HG02588 (cell line): ENCODE data around the gene PSME3IP1.

Experiments
- ATAC-seq: cut with Tn5 transposase; IDR thresholded peaks from one replicate; pipeline ENCODE4 v1.9.1; 2021; ENCODE audit warnings: mild to moderate bottlenecking, moderate library complexity; ENCODE audit not compliant: unreplicated experiment

The PSME3IP1 gene

DNA sequence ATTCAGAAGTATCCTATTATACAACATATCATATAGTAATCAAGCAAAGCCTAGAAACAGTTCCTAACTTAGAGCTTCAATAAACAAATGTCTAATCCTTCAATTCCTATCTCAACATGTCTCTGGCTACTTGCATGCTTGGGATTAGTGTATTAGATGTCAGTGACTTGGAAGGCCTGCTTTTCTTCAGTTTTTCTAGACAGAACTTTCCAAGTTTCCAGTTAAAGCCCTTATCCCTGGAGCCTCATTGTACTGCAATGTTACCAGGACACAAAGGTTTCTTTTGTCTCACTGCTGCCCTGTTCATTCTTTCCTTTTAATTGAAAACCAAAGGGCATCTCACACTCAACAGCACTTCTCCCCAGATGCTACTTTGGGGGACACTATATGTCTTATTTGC, 16.5 kb downstream of the PSME3IP1 start:
- ATAC-seq, result no peak

GRCh38 chr16:57167953-57168352, 17.9 kb downstream of the PSME3IP1 start:
- no peak for ATAC-seq

DNA sequence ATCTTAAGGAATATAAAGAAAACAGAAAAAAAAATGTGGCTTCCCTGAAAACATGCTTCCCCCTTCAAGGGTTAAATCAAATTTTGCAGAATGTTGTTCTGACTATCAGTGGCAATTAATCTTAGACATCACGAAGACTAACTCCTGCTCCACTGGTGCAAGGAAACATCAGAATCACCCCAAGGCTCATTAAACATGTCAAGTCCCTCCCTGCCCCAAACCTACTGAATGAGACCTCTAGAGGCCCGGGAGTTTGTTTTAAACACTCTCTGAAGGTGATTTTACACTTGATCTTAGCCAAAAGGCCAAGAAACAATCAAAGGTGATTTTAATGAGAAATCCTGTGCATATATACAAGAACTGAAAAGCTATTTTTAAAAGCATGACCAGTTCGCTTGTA, 18.3 kb downstream of the PSME3IP1 start:
- no peak for ATAC-seq

- no peak for ATAC-seq
Observed at GRCh38 chr16:57166951-57167350, 18.9 kb downstream of the PSME3IP1 start.

GRCh38 chr16:57166451-57166850, 19.4 kb downstream of the PSME3IP1 start:
- no peak for ATAC-seq

- no peak for ATAC-seq
Observed at GRCh38 chr16:57165938-57166337, 19.9 kb downstream of the PSME3IP1 start.

DNA sequence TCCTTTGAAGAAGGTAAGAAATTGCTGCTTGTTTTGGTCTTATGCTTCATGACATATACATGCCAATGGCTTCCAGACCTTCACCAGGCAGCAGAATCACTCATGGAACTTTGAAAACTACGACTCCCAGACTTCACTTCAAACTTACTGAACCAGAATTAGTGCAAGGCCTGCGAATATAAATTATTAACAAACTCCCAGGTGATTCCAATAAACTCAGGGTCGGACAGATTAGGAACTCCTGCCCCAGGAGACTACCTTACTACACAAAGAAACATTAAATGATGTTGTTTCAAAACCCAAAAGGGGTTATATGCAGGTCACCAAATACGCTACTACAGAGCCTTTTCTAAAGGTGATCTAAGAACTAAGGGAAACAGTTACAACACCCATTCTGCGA, 20.4 kb downstream of the PSME3IP1 start:
- ATAC-seq, result no peak

DNA sequence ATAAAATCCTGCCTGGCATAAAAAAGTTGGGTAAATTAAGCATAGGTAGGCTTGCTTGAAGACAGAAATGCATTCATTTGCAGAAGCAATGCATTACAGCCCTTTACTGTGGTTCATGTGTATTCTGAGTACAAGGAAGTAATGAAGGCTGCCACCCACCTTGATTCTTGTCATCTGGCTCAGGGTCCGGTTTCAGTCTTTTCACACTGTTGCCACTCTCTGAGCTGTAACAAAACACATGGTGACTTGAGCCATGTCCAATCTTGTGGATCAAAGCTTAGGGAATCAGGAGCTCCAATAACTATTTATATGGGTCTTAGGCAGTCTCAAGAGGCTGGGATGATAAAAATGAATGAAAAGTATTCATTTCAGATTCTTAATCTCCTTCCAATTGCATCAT, 22.0 kb downstream of the PSME3IP1 start:
- no peak for ATAC-seq

- ATAC-seq, result no peak
Observed at GRCh38 chr16:57159447-57159846, 26.4 kb downstream of the PSME3IP1 start.

DNA sequence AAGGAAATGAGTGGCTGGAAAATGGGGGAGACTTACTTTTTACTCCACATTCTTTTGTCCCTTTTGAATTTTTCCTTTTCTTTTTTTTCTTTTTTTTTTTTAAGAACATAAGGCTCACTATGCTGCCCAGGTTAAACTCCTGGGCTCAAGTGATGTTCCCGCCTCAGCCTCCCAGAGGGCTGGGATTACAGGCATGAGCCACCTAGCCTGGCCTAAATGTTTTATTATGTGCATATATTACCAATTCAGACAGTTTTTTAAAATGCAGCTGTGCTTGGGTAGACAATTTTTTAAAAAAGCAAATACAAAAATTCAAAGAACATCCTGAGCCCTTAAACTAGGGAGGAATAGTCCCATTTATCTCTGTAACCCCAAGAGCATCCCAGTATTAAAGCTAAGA, 28.3 kb downstream of the PSME3IP1 start:
- ATAC-seq, result no peak

- ATAC-seq, result no peak
Observed at GRCh38 chr16:57156351-57156703, 29.5 kb downstream of the PSME3IP1 start.

- ATAC-seq, result no peak
Observed at GRCh38 chr16:57155702-57156350, 30.0 kb downstream of the PSME3IP1 start.

GRCh38 chr16:57153841-57154240, 32.0 kb downstream of the PSME3IP1 start:
- no peak for ATAC-seq

DNA sequence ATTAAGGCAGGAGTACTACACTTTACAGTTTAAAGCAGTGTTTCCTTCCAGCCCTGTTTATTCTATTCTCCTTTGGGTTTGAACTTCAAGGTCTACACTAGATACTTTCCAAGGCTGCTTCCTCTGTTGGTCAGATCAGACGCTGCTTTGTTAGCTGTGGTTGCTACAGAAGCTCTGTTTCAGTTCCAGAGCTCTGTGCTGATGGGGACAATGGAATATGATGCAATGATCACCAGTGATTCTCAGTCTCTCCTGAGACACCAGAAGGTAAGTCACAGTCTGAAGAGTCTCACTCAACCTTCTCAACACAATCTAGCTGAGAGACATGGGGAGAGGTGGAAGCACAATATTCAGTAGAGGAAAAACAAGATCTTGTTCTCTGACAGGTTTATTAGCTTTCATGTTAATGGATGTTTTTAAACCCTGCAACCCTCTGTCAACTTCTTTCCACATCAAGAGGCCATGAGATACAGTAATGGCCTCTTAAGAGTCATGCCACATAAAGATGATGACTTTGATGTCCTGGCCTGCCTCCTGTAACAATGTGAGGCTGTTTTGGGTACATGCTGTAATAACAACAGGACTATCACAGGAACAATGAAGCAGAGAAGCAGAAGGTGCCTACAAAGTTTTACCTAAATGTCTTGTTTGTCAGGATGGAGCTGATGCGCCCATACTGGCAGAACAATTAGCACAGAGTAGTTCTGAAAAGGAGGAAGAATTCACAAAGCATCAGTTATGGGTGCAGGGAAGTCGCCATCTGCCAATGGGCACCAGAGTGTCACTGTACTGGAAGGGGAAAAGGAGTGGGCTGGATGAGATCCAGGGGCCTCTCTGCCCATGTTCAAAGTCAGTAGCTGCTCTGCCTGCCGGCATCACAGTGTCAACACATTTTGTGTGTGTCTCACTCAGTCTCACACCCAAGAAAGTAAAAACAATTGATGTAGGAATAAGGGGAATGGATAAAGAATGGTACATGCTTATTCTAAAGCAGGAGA, 33.4 kb downstream of the PSME3IP1 start:
- no peak for ATAC-seq

DNA sequence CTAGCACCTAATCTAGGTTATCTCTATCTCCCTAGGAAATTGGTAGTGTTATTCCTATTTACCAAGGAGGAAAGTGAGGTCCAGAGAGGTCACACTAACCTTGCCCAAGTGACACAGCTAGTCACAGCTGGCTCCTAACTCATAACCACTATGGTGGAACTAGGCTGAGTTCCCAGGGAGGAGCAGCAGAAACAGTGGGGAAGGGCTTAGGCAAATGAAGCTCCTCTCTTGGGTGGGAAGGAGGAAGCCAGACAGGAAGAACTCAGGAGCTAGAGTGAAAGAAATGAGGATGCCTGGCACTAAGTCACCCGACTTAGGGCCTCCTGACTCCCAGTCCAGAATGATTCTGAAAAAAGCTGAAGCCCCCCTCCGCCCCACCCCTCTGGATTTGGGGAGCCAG, 34.5 kb downstream of the PSME3IP1 start:
- ATAC-seq, result no peak

- ATAC-seq, result no peak
Observed at GRCh38 chr16:57150682-57151330, 35.0 kb downstream of the PSME3IP1 start.

DNA sequence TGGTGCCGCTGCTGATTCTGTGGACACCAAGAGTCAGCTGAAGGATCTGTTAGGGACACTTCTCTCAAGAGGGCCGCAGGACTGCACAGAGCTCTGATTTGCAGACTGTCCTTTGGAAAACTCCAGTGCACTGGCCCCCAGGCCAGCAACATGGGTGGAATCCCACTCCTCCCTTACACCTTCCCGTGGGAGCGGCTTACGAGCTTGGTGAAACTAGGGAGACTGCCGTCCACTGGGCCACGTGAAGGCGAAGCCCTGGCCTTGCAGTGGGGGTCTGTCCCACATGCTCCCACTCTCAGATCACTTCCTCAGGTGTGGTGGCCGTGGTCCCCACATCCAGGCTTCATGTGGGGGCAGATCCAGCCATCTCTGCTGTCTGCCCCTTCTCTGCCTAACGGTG, 36.4 kb downstream of the PSME3IP1 start:
- ATAC-seq, result no peak

DNA sequence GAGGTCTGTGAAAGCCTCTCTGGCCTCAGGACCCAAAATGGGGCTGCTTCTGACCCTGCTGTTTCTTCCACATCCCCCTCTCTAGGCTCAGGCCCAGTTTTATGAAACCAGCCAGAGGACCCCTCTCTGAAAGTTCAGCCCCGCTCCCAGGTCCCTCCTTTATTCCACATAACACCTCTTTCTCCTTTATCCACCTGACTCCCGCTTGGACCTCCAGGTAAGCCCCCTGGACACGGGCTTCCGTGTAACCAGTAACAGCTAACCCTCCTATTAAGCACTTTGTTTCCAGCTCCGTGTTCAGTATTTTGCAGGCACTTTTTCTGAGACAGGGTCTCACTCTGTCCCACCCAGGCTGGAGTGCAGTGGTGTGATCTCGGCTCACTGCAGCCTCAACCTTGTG, 37.4 kb downstream of the PSME3IP1 start:
- ATAC-seq, result no peak

GRCh38 chr16:57147381-57148221, 38.2 kb downstream of the PSME3IP1 start:
- no peak for ATAC-seq

- ATAC-seq, result no peak
Observed at GRCh38 chr16:57146735-57147134, 39.1 kb downstream of the PSME3IP1 start.
